Measurements from ENCODE around the gene DTNBP1.
"Not testable (repeated sequence)": the region's sequence is repeated elsewhere in the genome, so short reads cannot be mapped to it uniquely, and the experiment has no call there.

The DTNBP1 gene

DNA sequence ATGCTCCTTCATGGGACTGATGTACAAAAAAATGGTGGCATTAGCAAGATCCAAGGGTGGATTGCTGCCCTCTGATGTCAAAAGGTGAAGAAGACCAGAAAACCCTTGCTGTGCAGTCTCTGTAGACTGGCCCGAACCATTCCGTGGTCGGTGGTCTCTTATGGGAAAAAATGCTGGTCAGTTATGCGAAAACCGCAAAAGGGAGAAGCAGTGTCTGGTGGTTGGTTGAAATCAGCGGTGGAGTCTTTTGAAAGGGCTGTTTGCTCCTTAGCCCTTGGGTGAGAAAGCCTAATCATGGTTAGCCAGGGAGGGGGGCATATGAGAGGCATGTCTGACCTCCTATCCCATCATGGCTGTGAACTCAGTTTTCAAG, 108.1 kb downstream of the DTNBP1 start:
- DNase-seq = no peak

DNA sequence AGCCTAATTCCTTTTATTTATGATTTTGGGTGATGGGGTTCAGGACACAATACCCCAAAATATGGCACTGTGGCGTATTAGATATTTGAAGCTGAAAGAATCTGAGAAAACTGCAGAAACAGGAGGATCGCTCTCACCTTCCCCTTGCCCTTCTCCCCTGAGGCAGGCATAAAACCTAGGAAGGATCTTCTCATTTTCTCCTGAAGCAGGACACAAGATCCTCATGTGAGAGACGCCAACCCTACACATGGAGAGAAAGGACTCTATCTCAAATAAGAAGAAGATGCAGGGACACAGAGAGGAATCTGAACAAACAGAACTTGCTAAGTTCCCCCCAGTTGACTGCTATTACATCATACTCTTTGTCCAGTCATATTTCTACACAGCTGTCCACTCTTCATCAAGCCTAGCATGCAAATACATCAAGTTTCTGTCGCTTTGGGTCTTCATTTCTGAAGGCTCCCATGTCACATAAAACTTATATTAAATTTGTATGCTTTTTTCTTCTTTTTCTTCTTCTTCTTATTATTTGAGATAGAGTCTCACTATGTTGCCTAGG, 109.0 kb downstream of the DTNBP1 start:
- DNase-seq = no peak

DNA sequence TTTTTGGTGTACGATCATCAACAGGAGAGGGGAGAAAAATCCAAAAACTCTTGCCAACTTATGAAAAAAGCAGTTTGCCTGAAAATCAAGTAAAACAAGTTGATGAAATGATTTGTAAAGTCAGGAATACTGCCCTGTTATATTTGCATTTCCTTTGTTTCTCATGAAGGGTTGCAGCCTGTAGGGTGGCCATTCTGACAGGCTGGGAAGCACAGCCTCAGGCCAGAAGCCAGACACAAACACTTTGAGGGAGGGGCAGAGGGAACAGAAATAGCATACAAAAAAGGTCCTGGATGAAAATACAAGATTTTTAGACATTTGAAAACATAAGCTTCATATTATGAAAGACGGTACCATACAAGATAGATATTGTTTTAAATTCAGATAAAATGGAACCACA, 109.8 kb downstream of the DTNBP1 start:
- no peak for DNase-seq

DNA sequence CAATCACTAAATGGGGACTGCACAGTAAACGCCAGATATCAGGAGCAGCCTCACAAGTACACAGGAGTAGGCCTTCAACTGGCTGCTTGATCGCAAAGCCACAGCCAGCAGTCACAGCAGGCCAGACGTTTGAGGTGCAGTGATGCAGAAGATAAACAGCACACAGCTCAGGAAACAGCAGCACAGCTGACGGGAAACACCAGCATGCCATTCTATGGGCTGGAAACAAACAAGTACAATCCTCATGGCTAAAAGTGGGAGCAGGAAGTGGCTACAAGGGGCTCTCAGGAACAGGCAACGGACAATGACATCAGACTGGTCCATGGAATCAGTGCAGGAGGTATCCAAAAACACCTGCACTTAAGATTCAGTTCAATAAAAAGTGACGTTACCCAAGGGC, 111.0 kb downstream of the DTNBP1 start:
- DNase-seq = no peak

DNA sequence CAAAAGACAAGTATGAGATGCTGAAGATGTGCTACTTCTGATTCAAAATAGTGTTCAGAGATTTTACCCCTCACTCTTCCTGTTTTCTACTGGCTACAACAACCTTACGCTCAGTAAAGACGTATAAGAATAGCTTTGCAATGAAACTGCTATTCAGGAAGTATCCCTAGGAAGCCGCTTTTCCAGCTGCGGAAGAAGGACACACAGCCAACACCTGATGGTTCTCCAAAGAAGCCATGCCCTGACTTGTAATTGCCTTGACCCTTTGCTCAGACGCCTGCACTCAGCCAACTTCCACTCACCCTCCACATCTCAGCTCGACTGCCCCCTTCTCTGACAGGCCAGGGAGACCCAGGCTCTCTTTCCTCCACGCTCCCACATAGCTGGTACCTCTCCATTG, 111.6 kb downstream of the DTNBP1 start:
- DNase-seq = no peak

DNA sequence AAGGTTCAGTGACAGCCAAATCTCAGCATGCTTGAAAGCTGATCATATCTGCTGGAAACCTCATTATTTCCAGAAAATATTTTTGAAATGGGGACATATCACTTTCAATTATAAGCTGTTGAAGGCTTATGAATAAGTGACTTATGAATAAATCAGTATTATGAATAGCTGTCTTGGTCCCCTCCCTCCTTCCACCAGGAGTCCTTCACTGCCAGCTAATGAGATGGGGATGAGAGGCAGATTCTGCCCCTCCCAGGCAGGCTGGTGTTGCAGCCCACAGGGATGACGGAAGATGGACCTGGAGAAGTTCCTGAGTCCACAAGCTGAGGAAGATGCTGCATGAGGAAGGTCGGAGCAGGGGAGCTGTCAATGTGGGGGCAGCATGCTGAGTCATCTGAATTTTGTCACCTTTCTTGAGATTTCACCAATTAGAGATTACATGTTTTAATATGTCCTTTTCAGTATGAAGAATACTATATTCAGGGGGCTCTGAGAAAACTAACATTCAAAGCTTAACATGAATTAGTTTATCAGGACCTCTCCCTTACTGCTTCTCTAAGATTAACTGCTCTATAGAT, 112.2 kb downstream of the DTNBP1 start:
- DNase-seq = no peak

DNA sequence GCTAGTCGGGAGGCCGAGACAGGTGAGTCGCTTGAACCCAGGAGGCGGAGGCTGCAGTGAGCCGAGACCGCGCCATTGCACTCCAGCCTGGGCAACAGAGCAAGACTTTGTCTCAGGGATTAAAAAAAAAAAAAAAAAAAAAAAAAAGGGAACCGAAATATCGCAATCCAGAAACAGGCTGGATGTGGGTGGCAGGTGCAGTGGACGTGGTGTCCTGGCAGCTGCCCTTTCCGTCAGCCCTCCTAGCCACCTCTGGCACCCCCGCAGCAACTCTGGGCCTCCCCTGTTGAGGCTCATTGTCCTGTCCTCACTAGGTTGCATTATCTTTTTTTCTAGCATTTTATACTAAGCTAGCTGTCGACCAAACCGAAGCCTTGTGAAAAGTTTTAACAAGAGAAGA, 113.5 kb downstream of the DTNBP1 start:
- DNase-seq = no peak

DNA sequence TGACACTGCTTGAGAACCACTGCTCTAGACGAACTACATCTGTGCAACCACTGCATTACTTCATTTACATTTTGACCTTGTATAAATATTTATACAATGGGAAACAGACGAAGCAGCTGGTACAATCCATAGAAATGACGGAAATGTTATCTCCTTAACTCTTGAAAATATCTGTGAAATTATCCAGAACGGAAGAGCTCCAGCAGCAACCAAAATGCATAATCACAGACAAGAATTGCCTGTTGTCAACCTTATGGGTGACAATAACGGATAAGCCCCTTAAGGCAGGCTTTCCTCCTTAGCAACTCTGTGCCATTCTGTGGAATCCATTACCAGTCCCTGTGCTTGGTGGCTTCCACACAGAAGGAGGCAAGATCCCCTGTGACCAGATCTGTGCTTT, 115.4 kb downstream of the DTNBP1 start:
- DNase-seq = no peak

DNA sequence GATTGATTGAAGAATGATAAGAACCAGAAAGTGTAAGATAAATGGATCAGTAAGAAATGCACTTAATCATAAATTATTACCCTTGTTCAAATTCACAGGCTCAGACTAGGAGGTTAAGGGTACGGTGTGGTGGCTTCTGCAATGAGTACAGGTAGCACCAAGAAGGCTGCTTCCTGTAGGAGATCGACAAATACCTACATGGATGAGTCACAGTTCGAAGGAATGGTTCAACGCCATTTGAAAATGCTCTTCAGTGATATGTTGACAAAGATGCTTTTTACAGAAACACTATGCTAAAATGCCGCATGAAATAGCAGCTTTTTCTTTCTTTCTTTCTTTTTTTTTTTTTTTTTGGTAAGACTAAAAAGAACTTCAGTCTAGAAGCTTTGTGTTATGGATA, 116.2 kb downstream of the DTNBP1 start:
- DNase-seq = no peak

DNA sequence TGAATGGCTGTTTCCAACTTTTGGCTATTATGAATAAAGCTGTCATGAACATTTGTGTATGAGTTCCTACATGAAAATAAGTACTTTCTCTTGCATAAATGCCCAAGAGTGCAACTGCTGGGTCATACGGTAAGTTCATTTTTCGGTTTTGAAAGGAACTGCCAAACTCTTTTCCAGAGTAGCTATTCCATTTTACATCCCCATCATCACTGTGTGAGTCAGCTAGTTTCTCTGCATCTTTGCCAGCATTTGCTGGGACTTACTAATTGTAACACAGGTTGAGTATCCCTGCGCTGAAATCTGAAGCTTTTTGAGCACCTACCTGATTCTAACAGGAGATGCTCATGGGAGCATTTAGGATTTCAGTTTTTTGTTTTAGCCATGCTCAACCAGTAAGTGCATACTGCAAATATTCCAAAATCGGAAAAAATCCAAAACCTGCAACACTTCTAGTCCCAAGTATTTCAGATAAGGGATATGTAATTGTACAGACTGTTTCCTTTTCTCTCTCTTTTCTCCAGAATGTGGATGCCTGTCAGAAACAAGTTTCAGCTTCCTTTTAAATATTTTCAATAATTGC, 118.4 kb downstream of the DTNBP1 start:
- DNase-seq = no peak

DNA sequence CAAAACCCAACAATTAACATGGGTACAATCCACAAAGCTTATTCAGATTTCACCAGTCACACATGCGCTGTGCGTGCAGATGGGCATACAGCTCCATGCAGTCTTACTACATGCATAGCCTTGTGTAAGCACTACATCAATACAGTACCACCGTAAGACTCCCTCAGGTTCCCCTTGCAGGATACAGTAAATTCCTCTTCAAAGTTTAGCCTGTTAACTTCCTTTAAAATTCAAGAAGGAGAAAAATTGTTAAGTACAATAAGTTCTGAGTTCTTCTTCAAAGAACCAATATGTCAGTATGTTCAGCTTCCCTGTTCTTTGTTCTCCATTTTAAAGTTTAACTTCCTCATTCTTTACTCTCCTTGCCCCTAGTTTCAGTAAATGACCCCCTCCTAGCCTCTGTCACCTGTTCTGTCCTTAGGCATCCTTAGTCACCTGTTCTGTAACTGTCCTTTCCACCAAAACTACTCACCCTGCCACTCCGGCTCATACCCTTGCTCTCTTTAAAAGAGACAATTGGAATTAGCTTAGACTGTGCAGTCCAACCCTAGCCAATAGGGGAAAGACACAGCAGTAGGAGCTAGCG, 119.4 kb downstream of the DTNBP1 start:
- not testable (repeated sequence) for DNase-seq

DNA sequence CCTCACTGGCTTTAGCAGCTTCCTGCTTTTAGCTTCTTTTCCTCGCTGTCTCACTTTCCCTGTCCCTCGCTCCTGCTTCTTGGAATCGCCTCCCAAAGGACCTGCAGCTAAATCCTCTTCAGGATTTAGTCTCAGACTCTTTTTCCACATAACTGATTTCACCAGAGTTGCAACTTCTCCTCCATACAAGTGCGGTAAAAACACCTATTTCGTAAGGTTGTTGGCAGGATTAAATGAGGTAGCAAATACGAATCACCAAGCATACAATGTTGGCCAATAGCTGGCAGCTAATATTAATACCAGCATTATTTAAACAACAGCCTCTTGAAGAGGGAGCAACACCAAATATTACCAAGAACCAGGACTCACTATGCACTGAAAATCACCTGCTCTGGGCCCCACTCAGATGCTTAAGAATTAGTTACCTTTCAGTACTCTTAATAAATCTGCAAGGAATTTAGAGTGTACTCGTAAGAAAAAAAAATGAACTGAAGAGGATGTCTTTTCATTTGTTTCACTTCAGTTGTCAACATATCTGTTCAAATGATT, 123.0 kb downstream of the DTNBP1 start:
- no peak for DNase-seq

DNA sequence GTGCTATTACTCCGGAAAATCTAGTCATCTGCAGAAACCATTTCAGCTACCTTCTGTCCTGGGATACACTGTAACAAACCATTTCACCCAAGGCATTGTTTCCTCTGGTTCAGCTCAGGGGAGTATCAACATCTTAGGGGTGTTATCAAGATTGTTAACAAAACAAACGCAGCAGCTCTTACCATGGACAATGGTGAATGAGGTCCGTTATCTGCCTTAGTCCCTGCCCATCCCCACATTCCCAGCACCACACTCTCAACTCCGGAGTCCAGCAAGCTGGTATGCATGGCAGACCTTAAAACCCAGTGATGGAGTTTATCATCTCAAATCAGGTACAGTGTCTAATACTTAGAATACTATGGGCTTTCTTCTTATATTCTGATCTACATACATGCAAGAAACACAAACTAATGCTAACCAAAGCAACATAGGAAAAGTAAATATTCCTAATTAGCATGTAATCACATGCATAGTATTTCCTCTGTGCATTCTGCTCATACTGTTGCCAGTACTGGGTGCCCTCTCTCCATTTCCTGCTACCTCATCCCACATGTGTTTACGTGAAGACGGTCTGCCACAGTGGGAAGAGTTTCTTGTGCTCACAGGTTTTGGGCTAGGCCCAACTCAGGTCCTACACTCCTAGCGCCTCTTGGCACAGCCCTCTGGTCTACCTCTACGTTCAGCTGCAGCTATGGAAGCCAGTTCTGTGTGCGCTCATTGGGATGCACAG, 123.9 kb downstream of the DTNBP1 start:
- DNase-seq = no peak

DNA sequence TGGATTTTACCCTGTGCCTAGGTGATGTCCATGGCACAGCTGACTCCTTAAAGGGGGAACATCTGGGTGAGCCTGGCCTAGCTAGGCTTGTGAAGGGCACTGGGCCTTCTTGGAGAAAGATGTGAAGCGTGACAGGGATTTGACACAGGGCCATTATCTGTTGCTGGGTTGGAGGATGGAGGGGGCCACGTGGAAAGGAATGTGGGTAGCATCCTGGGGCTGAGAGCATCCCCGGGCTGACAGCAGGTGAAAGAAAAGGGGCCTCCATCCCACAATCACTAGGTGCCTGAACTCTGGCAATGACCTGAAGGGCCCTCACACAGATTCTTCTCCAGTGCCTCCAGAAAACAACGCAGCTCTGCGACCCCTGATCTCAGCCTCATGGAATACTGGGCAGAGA, 124.7 kb downstream of the DTNBP1 start:
- no peak for DNase-seq

DNA sequence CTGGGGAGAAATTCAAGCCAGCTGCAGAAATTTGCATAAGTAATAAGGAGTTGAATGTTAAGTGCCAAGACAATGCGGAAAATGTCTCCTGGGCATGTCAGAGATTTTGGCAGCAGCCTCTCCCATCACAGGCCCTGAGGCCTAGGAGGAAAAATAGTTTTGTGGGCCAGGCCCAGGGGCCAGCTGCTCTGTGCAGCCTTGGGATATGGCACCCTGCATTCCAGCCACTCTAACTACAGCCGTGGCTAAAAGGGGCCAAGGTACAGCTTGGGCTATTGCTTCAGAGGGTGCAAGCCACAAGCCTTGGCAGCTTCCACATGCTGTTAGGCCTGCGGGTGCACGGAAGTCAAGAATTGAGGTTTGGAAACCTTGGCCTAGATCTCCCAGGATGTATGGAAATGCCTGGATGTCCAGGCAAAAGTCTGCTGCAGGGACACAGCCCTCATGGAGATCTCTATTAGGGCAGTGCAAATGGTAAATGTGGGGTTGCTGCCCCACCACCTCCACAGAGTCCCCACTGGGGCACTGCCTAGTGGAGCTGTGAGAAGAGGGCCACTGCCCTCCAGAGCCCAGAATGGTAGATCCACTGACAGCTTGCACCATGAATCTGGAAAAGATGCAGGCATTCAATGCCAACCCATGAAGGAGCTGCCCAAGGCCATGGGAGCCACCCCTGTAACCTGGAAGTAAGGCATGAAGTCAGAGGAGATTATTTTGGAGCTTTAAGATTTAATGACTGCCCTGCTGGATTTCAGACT, 126.5 kb downstream of the DTNBP1 start:
- DNase-seq = no peak

DNA sequence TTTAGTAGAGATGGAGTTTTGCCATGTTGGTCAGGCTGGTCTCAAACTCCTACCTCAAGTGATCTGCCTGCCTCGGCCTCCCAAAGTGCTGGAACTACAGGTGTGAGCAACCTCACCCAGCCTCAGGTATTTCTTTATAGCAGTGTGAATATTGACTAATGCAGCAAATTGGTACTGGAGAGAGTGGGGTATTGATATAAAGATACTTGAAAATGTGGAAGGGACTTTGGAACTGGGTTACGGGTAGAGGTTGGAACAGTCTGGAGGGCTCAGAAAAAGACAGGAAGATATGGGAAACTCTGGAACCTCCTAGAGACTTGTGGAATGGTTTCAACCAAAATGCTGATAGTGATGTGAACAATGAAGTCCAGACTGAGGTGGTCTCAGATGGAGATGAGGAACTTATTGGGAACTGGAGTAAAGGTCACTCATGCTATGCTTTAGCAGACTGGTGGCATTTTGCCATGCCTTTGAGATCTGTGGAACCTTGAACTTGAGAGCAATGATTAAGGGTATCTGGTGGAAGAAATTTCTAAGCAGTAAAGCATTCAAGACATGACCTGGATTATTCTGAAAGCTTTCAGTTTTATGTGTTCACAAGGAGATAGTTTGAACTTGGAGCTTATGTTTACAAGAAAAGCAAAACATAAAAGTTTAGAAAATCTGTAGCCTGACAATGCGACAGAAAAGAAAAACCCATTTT, 127.2 kb downstream of the DTNBP1 start:
- no peak for DNase-seq

DNA sequence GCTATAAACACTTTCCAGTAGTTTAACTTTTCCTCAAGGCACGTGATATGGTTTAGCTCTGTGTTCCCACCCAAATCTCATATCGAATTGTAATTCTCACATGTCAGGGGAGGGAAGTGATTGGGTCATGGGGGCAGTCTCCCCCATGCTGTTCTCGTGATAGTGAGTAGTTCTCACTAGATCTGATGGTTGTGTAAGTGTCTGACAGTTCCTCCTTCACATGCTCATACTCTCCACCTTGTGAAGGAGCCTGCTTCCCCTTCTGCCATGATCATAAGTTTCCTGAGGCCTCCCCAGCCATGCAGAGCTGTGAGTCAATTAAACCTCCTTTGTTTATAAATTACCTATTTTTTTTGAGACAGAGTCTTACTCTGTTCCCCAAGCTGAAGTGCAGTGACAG, 127.9 kb downstream of the DTNBP1 start:
- no peak for DNase-seq

DNA sequence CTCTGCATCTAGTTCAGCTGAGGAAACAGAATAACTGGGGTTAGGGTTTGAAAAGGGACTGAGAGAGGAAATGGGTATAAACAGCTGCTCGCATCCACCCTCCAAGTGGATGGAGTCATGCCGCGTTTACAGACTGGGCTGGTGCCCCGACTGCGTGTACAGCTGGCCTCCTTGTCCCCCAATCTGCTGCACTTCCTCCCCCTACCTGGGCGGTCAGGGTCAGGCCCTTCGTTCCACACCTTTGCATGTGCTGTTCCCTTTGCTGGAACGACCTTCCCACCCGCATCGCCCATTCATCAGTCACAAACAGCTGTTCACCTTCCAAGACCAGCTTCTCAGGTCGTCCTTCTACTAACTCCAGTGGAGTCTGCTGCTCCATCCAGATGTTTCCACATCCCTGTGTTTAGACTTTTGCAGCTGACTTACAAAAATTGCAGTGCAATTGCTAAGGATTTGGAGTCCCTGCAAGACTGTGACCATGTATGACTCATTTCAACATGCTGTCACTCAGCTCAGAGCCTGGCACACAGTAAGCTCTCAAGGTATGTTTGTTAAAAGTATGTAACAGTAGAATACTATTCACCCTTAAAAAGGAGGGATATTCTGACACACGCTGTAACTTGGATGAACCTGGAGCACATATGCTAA, 129.3 kb downstream of the DTNBP1 start:
- no peak for DNase-seq

DNA sequence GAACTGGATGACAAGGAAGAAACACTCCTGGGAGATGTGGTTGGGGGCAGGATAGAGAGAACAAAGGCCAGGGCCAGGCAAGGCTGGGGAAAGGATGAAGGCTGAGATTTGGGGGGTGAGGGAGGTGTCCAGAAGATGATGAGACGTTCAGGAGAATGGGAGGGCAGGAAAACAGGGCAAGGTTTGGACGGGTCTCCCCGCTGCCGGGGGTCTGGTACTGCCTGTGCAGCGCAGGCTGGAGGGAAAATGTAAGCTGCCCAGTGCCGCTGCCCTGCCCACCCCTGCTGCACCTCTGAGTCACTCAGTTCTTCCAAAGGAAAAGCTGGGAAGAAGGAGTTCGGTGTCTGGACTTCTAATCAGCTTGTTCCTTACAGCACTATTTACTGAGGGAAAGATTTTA, 130.9 kb downstream of the DTNBP1 start:
- DNase-seq = no peak

DNA sequence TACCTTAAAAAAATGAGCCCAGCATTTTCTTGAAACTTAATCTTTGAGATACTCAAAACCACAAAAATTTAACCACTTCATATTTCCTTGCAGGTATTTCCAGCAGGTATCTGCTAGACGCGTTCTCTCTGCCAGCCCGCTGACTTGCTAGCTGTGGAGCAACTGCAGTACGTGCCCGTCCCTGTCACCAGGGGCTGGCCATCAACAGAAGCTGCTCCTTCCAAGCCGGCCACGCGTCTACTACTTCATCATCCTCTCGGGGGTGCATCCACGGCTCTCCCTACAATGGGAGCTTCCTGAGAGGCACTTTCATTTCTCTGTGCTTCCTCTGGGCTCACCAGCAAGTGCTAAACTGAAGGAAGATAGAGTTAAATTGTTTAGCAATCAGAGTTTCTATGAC, 132.4 kb downstream of the DTNBP1 start:
- no peak for DNase-seq

DNA sequence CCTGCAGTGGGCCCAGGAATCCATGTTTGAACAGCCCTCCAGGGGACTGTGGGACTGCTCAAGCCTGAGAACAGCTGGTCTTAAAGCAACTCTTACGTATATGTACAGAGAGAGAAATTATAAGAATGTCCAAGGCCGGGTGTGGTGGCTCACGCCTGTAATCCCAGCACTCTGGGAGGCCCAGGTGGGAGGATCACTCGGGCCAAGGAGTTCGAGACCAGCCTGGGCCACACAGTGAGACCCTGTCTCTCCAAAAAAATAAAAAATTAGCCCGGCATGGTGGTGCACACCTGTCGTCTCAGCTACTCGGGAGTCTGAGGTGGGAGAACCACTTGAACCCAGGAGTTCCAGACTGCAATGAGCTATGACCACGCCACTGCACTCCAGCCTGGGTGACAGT, 134.0 kb downstream of the DTNBP1 start:
- DNase-seq = no peak
